Vagina (tissue), 2 donors: ENCODE results near the gene AKAP6. TPM values are rescaled to one million over a fixed set of nuclear protein-coding genes. Genes with fewer than 3 reads are reported as not detected.

ENCODE experiments used
- DNase-seq, 2 donors: peaks; one replicate each; pipeline ENCODE4 v3.0.0-alpha.2; 2017; ENCODE audit errors: extremely low spot score in 2 of 2
- H3K27ac ChIP-seq: fragments of 200-600 bp; sonication (generic); one replicate; pipeline ENCODE4 v1.5.1; 2019
- H3K27me3 ChIP-seq: fragments of 200-600 bp; sonication (generic); one replicate; pipeline ENCODE4 v1.5.1; 2019
- H3K36me3 ChIP-seq, 2 donors: fragments of 200-600 bp; sonication (generic); one replicate each; pipeline ENCODE4 v1.5.1; 2017 to 2019
- H3K4me1 ChIP-seq: fragments of 200-600 bp; sonication (generic); one replicate; pipeline ENCODE4 v1.5.1; 2019
- H3K4me3 ChIP-seq, 2 donors: fragments of 200-600 bp; sonication (generic); 1 replicate in 1 of 2; 2 replicates in 1 of 2; pipeline ENCODE4 v1.5.1; 2016 to 2019
- H3K9me3 ChIP-seq: fragments of 200-600 bp; sonication (generic); one replicate; pipeline ENCODE4 v1.5.1; 2019
- POLR2A ChIP-seq, 2 donors: fragments of 450-650 bp; IDR thresholded peaks; one replicate each; pipeline ENCODE4 v1.6.1; 2017; ENCODE audit warnings: antibody characterized with exemption in 2 of 2, mild to moderate bottlenecking in 2 of 2, moderate library complexity in 2 of 2
- POLR2AphosphoS5 ChIP-seq, 2 donors: sonication (generic); formaldehyde crosslinking; IDR thresholded peaks; one replicate each; pipeline ENCODE4 v1.9.0; 2017; ENCODE audit warnings: antibody characterized with exemption in 2 of 2, mild to moderate bottlenecking in 2 of 2, low read depth in 1 of 2; ENCODE audit not compliant: insufficient read depth in 1 of 2
- intact Hi-C: fragments of 100-400 bp; cut with DNase I; formaldehyde crosslinking; loops from one replicate; pipeline ENCODE4 v1.15.1; 2023
- total RNA-seq: library from RNA; depleted of rRNA; stranded (reverse); fragments of >200 nt; gene quantifications from one replicate; pipeline ENCODE4 v1.2.3, GENCODE V29; 2016
- TF ChIP-seq, protein P1 (sequence below), 3 experiments: fragments of 450-650 bp in 2 of 3; fragments of 200-600 bp in 1 of 3; sonication (generic) in 1 of 3; IDR thresholded peaks; one replicate each; pipeline ENCODE4 v1.5.1; 2017 to 2019; ENCODE audit warnings: antibody characterized with exemption in 3 of 3, mild to moderate bottlenecking in 2 of 3, moderate library complexity in 2 of 3

The AKAP6 gene
- total RNA-seq, 1 donor from 2014 or later, result 3.9 TPM

- H3K27ac ChIP-seq, result no peak overlapping the region
- no peaks in the 10 kb centered on the region for H3K27me3 ChIP-seq
- no peak overlapping the region for H3K4me3 ChIP-seq
- intact Hi-C loops, result no loop called here
- no peaks in the 10 kb centered on the region for H3K4me1 ChIP-seq
- no peaks in the 10 kb centered on the region for H3K9me3 ChIP-seq
- no peaks in the 10 kb centered on the region for H3K36me3 ChIP-seq
- TF ChIP-seq POLR2AphosphoS5 (IDR thresholded peaks at IDR 0.05; ENCODE audit: insufficient read depth in 1 of 2, low read depth in 1 of 2), result no peak
- no peak for TF ChIP-seq POLR2A (IDR thresholded peaks at IDR 0.05)
- TF ChIP-seq, protein P1, sequence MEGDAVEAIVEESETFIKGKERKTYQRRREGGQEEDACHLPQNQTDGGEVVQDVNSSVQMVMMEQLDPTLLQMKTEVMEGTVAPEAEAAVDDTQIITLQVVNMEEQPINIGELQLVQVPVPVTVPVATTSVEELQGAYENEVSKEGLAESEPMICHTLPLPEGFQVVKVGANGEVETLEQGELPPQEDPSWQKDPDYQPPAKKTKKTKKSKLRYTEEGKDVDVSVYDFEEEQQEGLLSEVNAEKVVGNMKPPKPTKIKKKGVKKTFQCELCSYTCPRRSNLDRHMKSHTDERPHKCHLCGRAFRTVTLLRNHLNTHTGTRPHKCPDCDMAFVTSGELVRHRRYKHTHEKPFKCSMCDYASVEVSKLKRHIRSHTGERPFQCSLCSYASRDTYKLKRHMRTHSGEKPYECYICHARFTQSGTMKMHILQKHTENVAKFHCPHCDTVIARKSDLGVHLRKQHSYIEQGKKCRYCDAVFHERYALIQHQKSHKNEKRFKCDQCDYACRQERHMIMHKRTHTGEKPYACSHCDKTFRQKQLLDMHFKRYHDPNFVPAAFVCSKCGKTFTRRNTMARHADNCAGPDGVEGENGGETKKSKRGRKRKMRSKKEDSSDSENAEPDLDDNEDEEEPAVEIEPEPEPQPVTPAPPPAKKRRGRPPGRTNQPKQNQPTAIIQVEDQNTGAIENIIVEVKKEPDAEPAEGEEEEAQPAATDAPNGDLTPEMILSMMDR (IDR thresholded peaks at IDR 0.05), result no peak
- no peak for DNase-seq
Observed at GRCh38 chr14:32426586-32427388, 97.7 kb downstream of the AKAP6 start.

GRCh38 chr14:32427726-32428528 lies 98.8 kb downstream of the AKAP6 start:
- no peak overlapping the region for H3K27ac ChIP-seq
- H3K36me3 ChIP-seq, result no peaks in the 10 kb centered on the region
- no peak for DNase-seq
- no peak overlapping the region for H3K4me3 ChIP-seq
- intact Hi-C loops, result no loop called here
- no peaks in the 10 kb centered on the region for H3K4me1 ChIP-seq
- H3K9me3 ChIP-seq, result no peaks in the 10 kb centered on the region
- H3K27me3 ChIP-seq, result no peaks in the 10 kb centered on the region
- no peak for TF ChIP-seq POLR2A (IDR thresholded peaks at IDR 0.05)
- no peak for TF ChIP-seq POLR2AphosphoS5 (IDR thresholded peaks at IDR 0.05; ENCODE audit: insufficient read depth in 1 of 2, low read depth in 1 of 2)
- TF ChIP-seq, protein P1 (IDR thresholded peaks at IDR 0.05), result no peak

DNA sequence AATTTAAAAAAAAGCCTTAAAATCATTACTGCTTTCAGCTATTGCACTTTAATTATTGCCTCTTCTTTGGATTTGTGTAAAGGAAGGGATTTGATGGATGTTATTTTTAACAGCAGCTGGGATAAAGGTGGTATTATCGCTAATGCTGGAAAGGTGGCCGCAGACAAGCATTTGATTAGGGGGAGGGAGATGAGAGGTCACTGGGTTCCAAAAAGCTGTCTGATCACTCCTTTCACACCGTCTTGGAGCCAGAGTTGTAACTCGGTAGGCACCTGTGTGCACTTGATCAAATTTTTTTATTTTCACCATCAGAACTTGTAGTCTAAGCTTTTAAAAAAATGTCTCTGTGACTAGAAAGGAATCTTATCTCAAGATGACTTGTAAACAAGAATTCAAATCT lies 99.8 kb downstream of the AKAP6 start:
- no peaks in the 10 kb centered on the region for H3K9me3 ChIP-seq
- H3K36me3 ChIP-seq, result no peaks in the 10 kb centered on the region
- no peaks in the 10 kb centered on the region for H3K27me3 ChIP-seq
- H3K4me3 ChIP-seq, result no peak overlapping the region
- TF ChIP-seq POLR2AphosphoS5 (IDR thresholded peaks at IDR 0.05; ENCODE audit: insufficient read depth in 1 of 2, low read depth in 1 of 2) (no peak), POLR2A (IDR thresholded peaks at IDR 0.05) (no peak)
- TF ChIP-seq, protein P1 (IDR thresholded peaks at IDR 0.05), result no peak
- intact Hi-C loops, result no loop called here
- DNase-seq, result no peak
- no peak overlapping the region for H3K27ac ChIP-seq
- no peaks in the 10 kb centered on the region for H3K4me1 ChIP-seq

DNA sequence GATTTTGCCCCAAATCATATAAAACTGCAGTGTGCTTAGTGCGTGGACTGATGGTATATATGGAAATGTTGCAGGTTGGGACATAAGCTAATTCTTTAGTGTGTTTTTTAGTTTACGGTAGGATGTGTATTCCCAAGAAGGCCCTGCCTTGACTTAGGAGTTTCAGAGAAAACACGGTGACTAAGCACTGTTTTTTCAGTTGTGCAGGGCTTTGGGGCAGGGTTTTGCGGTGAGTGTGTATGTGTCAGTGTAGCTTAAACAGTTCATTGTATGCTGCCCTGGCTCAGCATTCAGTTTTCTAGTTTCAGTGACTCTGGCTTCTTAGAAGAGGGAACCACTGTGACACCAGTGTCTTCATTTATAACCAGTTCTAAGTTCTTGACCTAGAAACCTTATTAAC lies 101.2 kb downstream of the AKAP6 start:
- intact Hi-C loops, result no loop called here
- no peak overlapping the region for H3K4me3 ChIP-seq

More for the DNA sequence above, 101.2 kb downstream of the AKAP6 start:
- Histone ChIP-seq H3K9me3 (no peaks in the 10 kb centered on the region), H3K36me3 (no peaks in the 10 kb centered on the region), H3K27ac (no peak overlapping the region), H3K27me3 (no peaks in the 10 kb centered on the region), H3K4me1 (no peaks in the 10 kb centered on the region)
- TF ChIP-seq, protein P1 (IDR thresholded peaks at IDR 0.05), result no peak
- no peak for DNase-seq
